ENCODE data around the gene UROC1.

Gene UROC1

DNA sequence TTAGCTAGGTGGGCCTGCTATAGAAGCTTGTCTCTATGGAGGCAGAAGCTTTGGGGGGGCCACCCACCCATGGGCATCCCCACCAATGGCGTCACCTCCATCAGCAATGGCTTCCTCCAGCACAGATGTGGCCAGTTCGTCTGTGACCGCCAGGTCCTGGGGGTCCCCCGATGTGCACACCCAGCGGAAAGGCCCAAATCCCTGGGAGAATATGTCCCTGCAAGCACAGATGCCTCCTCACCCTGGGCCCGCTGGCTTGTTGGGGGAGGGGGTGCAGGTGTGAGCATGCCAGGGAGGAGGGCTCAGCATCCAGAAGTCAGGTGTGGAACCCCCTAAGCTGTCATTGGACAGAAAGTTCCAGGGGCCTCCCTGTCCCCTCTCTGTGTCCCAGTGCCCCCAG lies 19.6 kb downstream of the UROC1 start:
- FAIRE-seq (no peak), DNase-seq (ENCODE audit: insufficient read length, low spot score) (no peak)

DNA sequence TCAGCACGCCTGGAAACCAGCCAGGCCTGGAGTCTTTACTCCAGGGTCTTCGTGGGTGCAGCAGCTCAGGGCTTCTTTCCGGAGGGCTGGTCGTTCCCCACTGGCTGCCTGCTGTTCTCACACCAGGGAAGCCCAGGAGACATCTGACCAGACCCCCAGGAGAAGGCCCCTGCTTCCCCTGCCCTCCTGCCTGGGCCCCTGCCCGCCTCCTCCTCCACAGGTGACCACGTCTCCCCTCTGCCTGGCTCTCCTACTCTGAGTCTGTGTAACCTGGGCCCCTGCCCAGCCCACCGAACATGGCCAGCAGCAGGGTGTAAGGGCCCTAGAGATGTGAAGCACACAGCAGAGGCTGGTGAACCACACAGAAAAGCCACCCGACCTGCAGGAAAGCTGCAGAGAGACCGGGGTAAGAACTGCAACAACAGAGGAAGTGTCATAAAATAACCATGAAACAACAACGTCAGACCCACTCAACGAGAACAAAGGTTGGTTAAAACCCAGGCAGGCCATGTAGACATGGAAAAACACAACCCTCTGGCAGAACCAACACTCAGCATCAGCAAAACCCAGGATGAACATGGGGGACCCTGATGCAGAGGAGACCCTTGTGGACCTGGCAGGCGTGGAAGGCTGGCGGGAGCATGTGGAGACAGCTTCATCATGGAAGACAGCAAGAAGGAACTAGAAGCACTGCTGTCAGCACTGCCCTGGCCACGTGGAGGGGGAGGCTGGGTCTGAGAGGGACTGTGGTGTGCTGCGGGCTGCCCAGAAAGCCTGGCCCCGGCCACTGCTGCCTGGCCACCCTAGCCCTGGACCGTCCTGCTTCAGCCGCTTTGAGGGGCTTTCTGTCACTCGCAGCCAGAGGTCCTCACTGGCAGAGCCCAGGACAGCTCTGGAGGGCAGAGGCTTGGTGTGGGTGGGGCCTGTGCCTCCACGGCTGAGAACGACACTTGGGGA lies 20.4 kb downstream of the UROC1 start:
- DNase-seq (ENCODE audit: insufficient read length, low spot score) = no peak

DNA sequence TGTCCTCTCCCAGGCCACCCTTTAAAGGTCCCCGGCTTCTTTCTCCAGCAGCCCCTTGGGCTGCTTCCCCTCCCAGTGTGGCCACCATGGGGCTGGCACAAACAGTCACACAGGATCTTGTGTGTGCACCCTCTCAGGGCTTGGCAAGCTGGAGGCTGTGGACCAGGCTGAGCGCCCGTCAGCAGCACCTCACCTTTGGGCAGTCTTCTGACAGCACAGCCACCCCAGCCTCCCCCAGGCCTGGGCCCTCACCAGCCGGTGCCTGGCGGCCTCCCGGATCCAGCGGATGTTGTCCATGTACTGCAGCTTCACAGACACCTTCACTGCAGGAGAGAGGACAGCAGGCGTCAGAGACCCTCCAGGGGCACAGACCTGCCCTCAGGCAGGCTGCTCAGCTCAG lies 21.8 kb downstream of the UROC1 start:
- FAIRE-seq (no peak), DNase-seq (ENCODE audit: insufficient read length, low spot score) (no peak)

More for the DNA sequence above, 20.4 kb downstream of the UROC1 start:
- FAIRE-seq = no peak

DNA sequence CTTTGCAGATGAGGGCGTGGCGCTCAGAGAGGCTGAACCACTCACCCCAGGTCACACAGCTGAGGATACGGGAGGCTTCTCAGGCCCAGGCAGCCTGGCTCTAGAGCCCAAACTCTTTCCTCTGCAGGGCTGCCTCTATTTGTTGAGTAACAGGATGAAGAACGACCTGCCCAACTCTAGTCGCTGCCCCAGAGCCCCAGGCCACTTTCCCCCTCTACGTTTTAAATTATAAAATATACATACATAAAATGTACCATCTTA lies 22.7 kb downstream of the UROC1 start:
- DNase-seq (ENCODE audit: insufficient read length, low spot score) = no peak
- FAIRE-seq = no peak

DNA sequence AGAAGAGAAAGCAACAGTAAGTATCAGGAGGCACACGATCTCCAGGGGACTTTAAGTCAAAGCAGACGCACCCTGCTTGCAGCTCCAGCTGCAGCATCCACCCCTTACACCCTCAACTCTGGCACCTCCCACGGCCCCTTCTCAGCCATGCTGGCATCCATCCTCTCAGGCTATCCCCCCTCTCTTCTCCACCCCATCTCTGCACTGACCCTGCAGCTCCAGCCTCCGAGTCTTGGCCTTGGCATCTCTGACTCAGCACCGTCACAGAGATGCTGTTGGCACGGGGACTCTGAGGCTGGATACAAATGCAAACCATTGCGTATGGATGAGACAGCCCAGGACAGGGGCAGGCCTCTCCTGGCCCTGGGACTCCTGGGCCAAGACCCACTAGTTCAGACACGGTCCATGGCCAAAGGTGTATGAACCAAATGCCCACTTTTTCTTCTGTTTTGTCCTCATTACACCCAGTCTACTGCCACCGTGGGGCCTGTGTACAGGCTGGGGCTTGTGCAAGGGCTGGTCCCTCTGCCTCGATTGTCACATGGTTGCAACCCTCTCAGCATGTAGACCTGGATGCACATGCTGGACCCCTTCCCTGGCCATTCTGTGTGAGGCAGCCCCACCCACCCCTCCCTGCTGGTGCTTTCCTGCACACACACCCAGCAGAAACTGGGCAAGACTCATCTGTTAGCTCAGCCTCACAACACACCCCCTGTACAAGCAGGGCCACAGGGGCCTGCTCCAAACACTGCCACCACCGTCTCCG lies 23.2 kb downstream of the UROC1 start:
- FAIRE-seq = no peak

DNA sequence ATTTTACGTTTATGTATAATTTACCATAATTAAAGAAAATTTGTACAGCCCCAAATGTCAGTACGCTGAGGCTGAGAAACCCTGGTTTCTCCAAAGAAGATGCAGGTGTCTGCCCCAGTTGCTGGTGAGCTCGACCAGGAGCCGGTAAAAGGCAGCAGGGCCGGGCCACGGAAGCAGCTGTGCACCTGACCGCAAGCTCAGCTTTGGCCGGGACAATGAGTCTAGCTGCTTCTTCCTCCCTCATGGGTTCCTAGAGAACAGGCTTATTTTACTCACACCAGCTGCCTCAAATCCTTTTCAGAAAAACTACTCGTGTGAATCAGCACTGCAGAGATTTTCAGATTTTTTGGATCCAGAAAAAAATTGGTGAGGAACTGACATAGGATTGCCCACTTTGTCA lies 23.8 kb downstream of the UROC1 start:
- no peak for FAIRE-seq
- no peak for DNase-seq (ENCODE audit: insufficient read length, low spot score)

More for the DNA sequence above, 23.2 kb downstream of the UROC1 start:
- DNase-seq (ENCODE audit: insufficient read length, low spot score) = no peak

DNA sequence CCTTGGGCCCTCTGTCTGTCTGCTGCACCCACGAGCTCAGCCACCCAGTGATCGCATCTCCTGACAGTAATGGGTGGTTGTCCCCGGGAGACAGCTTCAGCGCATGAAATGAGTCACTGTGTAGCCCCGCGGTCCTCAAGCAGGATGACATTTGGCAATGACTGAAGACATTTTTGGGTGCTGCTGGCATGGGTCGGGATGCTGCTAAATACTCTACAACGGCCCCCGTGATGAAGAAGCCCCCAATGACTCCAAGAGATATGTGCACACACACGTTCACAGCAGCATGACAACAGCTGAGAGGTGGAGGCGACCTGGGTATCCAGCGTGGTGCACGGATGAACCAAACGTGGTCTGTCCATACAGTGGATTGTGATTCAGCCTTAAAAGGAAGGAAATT lies 24.5 kb downstream of the UROC1 start:
- FAIRE-seq = no peak
- no peak for DNase-seq (ENCODE audit: insufficient read length, low spot score)

DNA sequence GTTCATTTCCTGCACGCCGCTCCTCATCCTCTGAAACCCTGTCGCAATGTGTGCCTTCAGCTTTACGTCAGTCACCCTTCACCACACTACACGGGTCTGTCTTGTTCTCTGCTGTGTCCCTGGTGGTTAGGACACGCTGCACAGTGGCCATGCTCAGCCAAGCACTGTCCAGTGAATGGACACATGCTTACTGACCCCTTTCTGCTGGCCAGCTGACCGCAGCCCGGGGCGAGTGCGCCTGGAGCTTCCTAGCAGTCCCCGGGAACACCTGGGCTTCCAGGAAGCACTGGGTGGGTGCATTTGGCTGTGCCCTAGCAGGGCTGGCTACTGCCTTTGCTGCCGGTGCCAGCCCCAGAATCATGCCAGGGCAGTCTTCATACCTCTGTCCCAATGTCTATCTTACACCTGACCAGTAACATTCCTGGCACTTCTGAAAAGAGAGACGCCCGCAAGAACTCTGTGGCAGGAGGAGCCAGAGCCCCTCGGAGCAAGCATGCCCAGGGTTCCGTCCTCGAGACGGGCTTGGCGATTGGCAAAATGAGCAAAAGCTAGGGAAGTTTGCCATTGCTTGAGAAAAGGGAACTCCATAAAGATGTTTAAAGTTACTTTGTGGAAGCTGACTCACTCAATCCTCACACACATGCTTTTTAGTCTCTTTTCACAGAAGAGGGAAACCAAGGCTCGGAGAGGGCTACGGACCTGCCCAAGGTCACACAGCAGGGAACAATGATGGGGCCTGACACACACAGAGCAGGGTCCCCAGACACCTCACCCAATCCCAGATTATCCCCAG lies 26.2 kb downstream of the UROC1 start:
- DNase-seq (ENCODE audit: insufficient read length, low spot score) (no peak), FAIRE-seq (no peak)

DNA sequence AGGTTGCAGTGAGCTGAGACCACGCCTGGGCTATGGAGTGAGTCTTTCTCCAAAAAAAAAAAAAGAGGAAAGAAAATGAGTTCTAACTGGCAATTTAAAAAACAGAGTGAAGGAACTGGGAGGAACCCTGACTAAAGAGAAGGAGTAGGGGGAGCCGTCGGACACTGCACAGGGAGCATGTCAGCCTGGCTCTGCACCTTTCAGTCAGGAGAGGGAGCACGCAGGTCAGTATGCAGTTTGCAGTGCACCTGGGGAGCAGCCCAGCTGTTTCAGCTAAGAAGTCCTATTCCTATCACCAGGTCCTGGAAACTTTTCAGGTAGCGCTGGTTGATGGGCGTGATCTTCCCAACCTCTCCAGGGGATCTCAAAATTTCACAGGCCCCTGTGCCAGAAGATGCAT lies 27.0 kb downstream of the UROC1 start:
- DNase-seq (ENCODE audit: insufficient read length, low spot score) (no peak), FAIRE-seq (no peak)

DNA sequence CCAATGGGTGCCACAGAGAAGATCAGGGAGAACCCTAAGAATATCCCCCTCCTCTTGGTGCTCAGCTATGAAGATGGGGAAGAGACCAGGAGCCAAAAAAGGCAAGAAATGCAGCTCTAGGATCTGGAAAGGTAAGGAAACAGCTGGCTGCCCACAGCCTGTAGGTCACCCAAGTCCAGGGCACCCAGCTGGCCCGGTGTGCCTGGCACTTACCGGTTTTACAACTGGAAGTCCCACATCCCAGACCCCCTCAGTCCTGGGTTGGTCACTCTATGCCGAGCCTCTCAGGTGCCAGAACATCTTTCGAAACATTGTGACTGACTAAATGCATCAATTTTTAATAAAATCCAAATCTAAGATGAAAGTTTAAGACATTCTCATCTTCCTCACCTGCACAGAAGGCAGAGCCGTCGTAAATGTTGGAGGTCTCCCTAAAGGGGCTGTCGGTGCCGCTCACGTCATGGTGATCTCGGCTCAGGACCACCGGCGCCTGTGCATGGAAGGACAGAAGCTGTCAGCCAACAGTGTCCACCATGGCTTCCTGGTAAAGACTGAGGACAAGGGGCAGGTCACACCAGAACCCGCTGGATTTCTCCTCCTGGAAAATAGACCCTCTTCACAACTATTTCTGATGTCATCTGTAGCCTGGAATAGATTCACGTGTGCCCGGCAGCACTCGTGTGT lies 28.5 kb downstream of the UROC1 start:
- DNase-seq (ENCODE audit: insufficient read length, low spot score) (no peak), FAIRE-seq (no peak)

DNA sequence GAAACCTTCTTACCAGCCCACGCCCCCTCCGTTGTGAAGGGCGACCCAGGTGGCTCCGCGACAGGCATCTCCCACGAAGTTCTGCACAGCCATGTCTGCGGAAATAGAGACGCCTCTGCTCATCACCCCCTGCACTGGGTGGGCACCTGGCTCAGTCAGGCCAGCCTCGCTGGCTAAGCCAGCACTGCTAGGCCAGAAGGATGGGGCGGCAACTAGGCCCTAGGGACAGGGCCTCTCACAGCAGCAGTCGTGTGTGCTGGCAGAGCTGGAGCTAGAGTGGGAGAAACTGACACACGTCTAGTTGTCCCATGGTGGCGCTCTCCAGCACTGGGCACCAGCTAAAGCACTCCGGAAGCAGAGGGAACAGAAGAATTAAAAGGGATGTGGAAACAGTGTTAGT lies 29.4 kb downstream of the UROC1 start:
- no peak for DNase-seq (ENCODE audit: insufficient read length, low spot score)
- FAIRE-seq = no peak

DNA sequence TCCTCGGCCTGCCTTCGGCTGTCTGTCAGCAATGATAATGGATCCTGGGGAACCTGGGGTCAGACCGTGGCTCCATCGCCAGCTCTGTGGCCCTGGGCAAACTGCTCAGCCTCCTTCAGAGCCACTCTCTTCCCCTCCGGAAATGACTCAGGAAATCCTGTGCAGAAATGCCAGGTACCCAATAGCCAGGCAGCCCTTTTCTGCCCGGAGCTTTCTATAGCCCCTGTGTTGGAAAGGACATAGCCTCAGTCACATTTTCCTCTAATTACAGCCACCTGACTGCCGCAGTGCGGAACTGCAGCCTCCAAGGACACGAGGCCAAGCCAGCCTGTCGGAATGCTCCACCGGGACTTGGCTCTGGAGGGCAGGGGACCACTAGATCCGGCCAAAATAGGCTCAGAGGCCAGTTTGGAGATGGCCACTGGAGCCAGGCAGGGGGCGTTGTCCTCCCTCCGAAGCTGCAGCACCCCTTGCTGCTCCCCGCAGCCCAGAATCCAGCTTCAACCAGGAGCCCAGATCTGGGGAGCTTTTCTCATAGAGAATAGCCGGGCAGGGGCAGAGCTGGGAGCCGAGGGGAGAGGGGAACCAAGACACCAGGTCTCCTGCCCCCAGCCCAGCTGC lies 30.3 kb downstream of the UROC1 start:
- FAIRE-seq (no peak), DNase-seq (ENCODE audit: insufficient read length, low spot score) (no peak)

DNA sequence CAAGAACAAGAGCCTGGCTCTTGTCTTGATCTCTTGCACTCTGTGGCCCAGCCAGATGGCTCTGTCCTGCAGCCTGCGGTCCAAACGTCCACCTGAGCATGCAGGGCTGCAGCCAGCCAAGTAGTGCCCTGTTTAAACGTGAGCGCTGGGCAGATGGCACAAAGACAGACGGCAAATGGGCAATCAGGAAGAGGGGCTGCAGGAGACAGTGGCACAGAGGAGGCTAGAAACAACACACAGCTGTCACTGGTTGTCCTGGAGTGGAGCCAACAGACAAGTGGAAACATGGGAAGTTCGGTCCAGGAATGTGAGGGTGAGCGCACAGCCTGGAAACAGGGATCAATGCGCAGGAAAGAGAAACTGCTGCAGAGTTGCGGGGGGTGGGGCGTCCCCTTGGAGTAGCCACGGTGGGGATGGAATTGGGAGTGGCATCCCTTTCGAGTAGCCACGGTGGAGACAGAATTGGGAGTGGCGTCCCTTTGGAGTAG lies 31.2 kb downstream of the UROC1 start:
- FAIRE-seq = no peak
- no peak for DNase-seq (ENCODE audit: insufficient read length, low spot score)

DNA sequence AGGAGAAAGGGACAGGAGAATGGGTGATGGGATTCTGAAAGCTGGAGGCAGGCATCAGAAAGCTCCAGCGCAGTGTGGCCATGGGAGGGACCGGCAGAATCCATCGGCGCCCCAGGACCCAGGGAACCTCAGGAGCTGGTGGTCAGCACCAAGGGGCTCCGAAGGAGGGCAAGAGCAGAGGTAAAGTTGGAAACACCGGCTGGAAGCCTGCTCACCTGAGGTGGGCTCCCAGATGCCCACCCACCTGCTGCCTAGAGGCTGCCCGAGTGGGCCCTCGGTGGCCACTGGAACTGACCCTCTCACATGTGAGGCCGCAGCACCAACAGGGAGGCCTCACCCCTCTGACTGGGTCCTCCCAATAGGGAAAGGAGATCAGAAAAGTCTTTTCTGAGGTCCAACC lies 31.6 kb downstream of the UROC1 start:
- FAIRE-seq (no peak), DNase-seq (ENCODE audit: insufficient read length, low spot score) (no peak)

DNA sequence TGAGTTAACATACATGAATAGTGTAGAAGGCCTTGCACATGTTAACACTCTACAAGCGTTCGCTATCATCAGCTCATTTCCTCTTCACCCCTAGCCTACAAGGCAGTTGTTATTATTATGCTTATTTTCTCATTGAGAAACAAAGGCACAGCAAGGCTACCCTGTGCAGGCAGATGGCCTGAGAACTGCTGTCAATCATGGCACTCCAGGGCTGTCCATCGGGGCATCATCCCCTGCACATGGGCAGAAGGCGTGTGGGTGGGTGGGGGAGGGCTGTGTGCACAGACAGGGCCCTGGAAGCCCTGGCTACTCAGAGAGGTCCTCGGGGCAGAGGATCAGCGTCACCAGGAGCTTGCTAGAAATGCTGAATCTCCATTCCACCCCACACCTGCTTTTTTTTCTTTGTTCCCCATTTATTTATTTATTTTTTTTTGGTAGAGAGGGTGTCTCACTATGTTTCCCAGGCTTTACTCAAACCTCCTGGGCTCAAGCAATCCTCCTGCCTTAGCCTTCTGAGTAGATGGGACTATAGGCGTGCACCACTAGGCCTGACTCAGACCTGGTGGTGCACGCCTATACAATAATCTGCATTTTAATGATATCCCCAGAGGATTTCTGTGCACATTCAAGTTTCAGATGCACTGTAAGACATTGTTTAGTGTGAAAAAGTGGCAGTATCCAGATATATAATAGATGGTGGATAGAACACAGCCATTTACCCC lies 32.2 kb downstream of the UROC1 start:
- DNase-seq (ENCODE audit: insufficient read length, low spot score) = no peak
- no peak for FAIRE-seq

DNA sequence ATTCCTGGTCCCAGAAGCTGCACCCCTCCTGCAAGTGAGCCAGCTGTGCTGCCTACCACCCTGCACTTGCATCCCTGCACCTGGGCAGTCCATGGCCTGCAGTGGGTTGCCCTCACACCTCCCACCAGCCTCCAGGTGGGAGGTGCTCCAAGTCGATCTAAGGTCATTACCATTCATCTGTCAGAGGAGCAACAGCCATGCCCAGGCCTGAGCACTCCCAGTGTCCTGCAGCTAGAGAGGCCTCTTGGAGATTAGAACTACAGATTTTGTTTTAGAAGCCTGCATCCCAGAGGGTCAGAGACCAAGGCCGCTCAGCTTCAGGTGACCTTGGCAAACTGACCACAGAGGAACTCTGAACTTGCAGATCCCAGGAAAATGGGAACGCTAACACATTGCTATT lies 32.9 kb downstream of the UROC1 start:
- FAIRE-seq (no peak), DNase-seq (ENCODE audit: insufficient read length, low spot score) (no peak)

DNA sequence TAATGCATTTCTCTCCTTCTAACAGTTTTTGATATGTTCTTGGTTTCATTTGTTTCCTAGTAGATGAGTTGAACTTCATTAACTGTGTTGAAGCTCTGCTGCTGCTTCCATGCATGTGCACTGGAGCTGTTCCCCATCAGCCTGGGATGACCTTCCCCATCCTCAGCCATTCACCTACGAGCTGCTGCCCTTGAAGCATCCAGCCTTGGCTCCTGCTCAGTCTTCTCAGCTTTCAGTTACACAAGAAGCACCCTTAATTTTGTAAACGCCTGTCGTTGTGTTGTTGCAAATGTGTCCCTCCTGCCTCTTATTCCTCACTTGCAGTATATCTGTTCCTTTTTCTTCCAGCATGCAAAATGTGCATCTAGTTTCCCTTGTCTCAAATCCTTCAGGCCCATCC lies 33.4 kb downstream of the UROC1 start:
- FAIRE-seq = no peak
- no peak for DNase-seq (ENCODE audit: insufficient read length, low spot score)

DNA sequence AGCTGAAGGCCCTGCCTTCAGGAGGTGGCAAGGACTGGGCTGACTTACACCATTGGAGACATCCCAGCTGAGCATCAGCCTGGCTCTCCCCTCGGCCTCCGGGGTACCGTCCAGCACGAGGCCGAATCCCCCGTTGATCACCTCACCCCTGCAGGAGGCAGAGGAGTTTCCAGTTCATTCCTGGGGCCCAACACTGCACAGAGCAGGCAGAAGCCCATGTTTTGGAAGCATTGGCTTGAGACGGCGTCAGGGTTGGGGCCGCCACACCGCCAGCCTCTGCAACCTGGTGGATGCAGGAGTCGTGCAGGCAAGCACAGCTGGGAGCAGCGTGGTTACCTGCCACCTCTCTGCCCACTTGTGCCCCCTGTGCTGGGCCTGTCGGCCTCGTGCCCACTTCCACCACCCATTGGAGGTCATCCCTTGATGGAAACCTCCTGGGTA lies 34.2 kb downstream of the UROC1 start:
- no peak for FAIRE-seq
- DNase-seq (ENCODE audit: insufficient read length, low spot score) = no peak

DNA sequence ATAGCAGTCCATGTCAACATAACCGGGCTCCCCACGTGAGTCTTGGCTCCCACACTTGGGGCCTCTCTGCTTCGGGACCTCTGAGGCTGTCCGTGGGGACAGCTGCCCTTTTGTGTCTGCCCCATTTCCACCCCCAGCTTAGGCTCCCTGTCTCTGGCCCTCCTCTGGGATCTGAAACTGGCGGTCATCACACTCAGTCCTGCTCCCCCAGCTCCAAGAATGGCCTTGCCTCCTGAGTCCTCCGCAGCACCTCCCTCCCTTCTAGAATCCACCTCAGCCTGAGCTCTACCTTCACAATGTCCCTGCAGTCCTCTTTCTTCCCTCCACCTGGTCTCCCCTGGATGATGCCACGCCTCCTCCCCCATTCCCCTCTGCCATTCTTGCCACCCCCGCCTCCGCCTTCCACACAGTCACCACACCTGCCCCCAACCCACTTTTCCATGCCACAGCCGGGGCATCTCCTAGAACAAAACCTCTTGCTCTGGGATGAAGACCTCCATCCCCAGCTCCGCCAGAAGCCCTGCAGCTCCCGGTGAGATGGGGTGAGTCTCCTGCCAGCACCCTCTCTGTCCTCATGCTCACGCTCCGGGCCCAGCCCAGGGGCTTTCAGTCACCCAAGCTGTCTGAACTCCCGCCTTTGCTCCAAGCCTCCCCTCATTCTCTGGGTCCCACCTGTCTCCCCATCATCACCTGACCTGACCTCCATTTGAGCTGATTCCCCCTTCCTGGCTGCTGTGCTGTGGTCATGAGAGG lies 34.9 kb downstream of the UROC1 start:
- no peak for FAIRE-seq
- DNase-seq (ENCODE audit: insufficient read length, low spot score) = no peak
